NCI-H2029 treated with DMSO at 0.1 percent for 48 hours (cell line): ENCODE results near the gene FAM171A2.

Experiments used
- DNase-seq: peaks from one replicate; lab custom pipeline; 2025; lab: John Stamatoyannopoulos, UW

Gene FAM171A2

DNA sequence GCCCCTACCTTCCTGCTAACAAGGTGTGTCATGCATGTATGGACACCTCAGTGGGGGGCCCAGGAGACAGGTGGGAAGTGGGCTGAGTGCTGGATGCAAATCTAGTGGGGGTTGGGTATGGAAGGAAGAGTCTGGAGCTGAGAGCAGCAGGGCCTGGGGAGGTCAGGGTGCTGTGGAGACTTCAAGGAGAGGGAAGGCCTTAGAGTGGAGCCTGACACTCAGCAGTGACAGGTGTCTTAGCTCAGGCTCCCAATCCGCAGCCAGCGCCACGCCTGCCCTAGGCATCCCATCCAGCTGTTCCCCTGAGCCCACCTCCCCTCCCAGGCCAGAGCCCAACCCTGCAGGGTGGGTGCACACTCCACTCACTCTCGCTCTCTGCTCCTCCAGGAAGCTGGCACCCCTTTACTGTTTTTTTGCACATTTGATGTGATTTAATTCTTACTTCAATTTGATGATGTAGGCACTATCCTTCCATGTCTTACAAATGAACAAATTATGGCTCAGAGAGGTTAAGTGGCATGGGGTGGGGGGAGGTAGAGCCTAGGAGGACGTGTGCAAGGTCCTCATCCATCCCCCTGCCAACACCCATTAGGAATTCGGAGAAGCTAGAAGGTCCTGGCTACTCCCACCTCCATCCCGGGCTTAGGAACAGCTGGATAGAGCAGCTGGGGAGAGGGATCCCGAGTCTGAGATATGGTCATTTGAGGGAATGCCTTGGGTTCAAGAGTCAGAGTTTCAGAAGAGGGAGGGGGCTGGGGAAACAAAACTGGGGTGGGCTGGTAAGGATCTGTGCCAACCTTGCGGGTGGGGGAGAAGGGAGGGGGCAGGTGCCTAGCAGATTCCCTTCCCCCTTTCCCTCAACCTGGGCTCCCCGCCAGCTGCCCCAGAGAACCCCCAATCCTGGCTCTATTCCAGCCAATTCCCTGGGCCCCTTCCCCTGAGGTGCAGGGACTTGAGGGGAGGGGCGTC is 2.1 kb downstream of the FAM171A2 start:
- no peak for DNase-seq

DNA sequence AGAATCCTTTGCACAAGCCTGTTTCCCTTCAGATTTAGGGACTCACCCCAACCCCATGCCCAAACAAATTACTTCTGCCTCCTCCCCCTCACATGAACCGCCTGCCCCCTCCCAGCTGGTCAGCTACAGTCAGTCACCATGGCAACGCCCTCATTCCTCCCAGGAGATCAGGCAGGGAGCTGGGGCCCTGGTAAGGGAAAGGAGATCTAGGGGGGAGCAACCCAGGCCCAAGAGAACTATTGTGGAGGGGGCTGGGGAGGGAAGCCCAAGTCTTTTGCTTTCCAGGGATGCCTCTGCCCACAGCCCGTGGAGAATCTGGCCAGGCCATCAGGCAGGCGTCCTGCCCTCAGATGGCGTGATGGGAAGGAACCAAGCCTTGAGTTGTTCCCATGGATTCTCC is 2.8 kb downstream of the FAM171A2 start:
- DNase-seq: no peak

DNA sequence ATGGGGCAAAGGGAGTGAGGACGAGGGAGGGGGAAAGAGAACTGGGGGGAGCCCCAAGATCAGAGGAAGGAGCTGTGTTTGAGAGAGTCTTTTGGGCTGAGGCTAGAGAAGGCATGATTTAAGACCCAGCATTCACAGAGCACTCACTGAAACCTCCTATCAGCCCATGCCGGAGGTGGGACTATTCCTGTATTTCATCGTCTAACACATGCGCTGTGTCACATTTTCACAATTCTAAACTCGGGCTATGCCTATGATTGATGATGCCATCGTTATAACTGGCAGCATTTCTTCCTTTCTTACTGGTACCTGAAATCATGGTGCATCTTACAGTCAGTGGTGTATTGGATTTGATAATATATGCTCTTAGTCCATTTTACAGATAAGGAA is 3.5 kb downstream of the FAM171A2 start:
- no peak for DNase-seq

DNA sequence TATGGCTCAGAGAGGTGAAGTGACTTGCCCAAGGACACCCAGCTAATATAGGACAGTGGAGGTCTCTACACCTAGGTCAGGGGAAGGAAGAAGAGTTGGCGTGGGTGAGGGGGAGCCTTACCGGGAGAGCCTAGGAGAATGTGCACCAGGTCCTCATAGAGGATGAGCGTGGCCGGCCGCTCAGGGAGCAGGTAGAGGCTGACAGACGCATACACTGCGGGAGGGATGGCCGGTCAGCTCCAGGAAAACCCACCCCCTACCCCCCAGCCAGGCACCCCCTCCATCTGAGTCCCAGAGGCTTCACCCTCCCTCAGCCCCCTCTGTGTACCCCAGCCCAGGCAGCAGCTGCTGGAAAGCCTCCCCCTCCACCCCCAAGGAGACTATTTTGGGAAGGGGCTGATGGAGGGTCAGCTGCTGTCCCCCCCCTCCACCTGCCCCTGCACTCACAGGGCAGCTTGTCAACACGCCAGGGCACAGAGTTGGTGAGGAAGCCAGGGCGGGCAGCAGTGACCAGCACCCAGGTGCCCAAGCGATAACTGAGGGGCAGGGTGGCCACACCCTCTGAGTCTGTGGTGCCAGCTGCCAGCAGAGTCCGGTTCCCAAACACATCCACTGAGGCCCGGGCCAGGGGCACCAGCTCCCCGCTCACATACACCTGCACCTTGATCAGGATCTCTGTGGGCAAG is 4.1 kb downstream of the FAM171A2 start:
- DNase-seq: no peak

DNA sequence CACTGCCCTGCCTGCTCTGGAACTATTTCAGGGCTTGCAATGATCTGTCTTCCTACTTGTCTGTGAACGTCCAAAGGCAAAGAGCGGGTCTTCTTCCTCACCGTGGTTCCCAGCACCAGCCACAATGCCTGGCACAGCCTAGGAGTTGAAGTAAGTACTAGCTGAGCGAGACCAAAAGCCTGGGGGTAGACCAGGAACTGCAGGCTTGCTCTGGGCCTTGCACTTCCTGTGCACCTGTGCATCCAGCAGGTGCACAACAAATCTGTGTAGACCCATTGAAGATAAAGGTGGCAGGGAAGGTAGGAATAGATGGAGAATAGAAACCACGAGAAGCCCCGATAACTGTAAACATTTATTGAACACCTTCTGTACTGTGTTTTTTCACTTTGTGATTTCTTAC is 4.6 kb downstream of the FAM171A2 start:
- no peak for DNase-seq

DNA sequence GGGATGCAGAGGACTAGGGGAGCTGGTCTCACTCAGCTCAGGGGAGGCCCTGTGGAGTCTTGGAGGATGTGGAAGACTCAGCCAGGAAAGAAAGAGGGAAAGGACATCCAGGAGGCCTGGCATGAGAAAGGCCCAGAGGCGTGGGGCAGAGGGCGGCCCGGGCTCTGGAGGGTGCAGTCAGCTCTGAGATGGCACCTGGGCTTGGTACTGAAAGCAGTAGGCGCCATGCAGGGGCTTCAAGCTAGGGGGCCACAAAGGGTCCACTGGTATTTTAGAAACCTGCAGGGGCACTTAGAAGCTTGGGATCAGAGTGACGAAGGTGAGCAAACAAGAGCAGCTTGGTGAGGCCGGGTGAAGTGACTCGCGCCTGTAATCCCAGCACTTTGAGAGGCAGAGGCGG is 5.6 kb downstream of the FAM171A2 start:
- DNase-seq: no peak

DNA sequence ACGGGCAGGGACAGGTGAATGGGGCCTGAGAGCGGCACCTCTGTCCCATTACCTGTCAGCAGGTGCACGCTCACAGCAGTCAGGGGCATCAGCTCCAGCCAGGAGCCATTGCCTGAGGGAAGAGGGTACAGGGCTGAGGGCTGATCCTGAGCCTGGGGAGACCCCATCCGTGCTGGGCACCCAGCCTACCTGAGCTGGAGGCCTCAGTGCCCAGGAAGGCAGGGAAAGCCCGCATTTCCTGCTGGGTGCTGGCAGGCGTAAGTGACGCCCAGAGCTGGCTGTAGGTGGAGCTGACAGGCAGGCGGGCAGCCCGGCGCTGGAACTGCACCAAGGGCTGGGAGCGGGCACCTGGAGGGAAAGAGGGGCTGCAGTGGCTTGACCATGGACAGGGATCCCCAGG is 7.4 kb downstream of the FAM171A2 start:
- no peak for DNase-seq

DNA sequence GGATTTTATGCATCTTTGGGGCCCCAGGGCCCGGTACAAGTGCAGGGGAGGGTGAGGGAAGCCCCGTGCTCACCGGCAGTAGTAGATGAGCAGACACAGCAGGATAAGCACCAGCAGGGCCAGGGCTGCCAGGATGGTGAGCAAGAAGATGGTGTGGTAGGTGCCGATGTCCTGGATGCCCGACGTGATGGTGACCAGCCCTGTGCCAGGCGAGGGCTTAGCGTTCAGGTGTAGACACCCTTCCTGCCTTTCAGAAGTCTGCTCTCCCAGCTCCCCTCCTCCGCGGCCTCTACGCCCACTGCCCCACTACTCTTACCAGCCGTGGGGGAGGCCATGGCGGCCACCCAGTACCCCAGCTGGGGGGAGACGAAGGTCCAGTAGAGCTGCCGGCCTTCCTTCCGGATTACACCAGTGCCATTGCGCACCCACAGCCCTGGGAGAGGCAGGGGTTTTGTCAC is 8.0 kb downstream of the FAM171A2 start:
- DNase-seq: no peak

DNA sequence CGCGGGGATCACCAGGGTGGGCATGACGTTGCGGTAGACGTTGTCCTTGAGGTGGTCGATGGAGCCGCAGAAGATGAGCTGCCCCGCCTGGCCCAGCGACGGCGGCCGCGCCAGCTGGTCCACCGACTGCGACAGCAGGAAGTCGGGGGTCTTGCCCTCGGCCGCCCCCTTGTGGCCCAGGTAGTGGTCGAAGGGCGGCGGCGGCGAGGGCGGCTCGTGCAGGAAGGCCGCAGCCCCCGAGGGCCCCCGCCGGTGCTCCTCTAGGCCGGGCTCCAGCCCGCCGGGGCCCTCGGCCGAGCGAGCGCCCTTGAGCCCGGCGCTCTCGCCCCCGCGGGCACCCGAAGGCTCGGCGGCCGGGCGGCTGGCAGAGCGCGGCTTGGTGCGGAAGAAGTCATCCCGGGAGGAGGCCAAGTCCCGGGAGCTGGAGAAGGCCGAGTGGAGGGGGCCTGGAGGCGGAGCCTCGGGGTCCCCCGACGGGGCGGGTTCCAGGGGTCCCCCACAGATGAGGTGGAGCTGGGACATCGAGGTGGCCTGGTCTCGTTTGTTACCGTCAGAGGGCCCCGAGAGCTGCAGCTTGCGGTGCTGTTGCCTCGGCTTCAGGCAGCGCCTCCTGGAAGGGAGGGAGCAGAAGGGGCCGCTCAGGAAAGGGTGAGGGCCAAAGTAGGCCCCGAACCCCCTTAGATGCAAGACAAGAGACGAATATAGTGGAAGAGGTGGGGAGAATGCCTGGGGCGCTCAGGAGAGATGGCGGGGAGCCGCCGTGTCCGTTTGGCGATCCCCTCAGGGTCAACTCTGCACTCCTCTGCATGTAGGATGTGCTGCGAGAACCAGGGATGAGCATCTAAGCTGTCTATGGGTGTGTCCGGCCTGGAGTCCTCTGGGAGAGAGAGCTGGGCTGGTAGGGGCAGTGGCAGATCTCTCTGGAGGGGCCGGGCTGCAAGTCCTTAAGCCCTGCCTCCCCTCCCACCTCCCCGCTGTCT is 8.8 kb downstream of the FAM171A2 start:
- DNase-seq: no peak

DNA sequence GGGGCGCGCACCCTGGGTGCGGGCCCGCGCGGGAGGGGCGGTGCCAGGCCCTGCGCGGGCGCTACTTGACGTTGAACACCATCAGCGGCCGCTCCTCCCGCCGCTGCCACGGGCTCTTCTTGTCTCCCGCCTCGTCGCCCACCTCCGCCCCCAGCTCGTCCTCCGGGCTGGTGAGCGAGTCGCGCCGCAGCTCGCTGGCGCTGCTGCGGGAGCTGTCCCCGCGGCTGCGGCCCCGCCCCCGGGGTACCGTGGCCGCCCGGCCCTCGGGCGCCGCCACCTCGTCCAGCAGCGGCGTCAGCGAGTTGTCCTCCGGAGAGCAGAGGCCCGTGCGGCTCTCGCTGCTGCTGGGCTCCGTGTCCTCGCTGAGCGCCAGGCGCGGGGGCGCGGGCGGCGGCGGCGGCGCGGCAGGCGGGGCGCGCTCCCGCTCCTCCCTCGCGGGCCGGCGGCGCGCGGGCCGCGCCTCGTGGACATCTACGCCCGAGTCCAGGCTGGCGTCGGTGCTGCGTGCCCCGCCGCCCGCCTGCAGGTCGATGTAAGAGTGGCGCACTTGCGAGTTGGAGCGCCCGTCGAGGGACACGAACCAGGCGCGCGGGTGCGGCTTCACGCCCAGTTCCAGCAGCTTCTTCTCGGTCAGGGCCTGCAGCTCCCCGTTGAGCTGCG is 9.9 kb downstream of the FAM171A2 start:
- DNase-seq: no peak

DNA sequence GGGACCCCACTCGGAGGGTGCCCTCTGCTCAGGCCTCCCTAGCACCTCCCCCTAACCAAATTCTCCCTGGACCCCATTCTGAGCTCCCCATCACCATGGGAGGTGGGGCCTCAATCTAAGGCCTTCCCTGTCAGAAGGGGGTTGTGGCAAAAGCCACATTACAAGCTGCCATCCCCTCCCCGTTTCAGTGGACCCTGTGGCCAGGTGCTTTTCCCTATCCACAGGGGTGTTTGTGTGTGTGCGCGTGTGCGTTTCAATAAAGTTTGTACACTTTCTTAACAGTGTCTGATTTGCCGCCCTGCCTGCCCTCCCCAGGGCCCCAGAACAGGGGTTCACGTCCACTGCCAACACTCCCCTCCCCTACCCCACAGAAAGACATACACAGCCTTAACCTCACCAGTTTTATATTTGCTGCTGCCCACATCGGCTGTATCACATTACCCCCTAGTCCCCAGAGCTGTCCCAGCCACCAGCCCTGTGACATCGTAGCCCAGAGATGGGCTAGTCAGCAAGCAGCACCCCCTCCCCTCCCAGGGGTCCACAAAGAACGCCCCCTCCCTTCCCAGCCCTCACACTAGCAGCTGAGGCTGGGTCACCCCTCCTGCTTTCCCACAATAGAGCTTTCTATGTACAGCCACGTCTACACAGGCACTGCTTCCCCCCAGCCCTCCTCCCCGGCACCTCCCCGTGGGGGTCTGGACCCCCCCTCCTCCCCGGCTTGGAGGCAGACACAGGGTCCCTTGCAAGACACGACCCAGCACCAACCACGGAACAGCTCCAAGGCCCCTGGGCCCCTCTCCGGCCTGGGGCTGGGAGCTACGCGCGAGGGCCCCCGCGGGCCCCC is 10.6 kb downstream of the FAM171A2 start:
- no peak for DNase-seq

DNA sequence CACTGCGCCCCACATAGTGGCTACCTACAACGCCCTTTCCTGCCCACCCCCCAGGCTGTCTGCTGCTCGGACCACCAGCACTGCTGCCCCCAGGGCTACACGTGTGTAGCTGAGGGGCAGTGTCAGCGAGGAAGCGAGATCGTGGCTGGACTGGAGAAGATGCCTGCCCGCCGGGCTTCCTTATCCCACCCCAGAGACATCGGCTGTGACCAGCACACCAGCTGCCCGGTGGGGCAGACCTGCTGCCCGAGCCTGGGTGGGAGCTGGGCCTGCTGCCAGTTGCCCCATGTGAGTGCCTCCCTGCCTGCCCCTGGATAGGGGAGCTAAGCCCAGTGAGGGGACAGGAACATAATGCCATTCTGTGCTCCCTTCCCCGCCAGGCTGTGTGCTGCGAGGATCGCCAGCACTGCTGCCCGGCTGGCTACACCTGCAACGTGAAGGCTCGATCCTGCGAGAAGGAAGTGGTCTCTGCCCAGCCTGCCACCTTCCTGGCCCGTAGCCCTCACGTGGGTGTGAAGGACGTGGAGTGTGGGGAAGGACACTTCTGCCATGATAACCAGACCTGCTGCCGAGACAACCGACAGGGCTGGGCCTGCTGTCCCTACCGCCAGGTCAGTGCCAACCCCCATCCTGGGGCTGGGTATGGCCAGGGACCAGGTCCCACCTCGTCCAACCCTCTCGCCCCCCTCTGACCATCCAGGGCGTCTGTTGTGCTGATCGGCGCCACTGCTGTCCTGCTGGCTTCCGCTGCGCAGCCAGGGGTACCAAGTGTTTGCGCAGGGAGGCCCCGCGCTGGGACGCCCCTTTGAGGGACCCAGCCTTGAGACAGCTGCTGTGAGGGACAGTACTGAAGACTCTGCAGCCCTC is 11.5 kb downstream of the FAM171A2 start:
- DNase-seq: no peak

DNA sequence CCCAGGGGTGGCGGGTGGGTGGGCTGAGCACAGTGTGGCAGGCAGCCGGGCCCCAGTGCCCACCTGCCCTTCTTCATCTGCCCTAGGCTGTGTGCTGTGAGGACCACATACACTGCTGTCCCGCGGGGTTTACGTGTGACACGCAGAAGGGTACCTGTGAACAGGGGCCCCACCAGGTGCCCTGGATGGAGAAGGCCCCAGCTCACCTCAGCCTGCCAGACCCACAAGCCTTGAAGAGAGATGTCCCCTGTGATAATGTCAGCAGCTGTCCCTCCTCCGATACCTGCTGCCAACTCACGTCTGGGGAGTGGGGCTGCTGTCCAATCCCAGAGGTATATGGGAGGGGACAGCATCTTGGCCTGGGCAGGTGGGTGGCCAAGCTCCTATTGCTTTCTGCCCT is 12.2 kb downstream of the FAM171A2 start:
- DNase-seq: no peak

DNA sequence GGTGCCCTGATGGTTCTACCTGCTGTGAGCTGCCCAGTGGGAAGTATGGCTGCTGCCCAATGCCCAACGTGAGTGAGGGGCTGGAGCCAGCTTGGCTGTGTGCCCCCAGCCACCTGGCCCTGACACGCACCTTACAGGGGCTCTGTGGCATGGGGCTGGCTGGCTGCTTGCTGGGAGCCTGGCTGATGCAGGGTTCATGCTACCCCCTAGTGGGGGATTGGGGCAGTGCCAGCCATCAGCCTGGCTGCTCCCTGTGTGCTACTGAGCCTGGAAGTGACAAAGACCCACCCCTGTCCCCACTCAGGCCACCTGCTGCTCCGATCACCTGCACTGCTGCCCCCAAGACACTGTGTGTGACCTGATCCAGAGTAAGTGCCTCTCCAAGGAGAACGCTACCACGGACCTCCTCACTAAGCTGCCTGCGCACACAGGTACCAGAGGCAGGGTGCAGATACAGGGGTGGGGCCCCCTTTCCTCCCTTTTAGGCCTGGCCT is 12.9 kb downstream of the FAM171A2 start:
- no peak for DNase-seq

DNA sequence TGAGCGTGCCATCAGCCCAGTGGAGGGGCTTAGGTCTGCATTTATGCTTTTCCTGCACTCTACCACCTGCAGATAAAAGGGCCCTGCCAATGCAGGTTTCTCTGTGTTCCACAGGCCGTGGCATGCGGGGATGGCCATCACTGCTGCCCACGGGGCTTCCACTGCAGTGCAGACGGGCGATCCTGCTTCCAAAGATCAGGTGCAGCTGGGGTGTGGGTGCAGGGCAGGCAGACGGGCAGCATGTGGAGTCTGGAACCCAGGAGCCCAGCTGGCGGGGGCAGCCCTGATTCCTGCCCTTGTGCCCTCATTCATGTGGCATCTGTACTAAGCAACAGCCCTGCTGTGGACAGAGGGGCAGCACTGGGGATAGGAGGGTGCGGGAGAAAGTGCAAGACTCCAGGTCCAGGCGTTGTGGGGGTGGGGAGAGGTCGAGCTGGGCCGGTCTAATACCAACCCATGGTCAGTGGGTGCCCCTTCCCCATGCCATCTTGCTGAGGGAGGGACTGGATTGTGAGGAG is 14.0 kb downstream of the FAM171A2 start:
- no peak for DNase-seq

DNA sequence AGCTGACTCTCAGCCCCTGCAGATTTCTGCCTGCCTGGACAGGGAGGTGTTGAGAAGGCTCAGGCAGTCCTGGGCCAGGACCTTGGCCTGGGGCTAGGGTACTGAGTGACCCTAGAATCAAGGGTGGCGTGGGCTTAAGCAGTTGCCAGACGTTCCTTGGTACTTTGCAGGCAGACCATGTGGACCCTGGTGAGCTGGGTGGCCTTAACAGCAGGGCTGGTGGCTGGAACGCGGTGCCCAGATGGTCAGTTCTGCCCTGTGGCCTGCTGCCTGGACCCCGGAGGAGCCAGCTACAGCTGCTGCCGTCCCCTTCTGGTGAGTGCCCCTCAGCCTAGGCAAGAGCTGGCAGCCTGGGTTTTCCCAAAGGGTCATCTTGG is 14.7 kb downstream of the FAM171A2 start:
- DNase-seq: no peak

DNA sequence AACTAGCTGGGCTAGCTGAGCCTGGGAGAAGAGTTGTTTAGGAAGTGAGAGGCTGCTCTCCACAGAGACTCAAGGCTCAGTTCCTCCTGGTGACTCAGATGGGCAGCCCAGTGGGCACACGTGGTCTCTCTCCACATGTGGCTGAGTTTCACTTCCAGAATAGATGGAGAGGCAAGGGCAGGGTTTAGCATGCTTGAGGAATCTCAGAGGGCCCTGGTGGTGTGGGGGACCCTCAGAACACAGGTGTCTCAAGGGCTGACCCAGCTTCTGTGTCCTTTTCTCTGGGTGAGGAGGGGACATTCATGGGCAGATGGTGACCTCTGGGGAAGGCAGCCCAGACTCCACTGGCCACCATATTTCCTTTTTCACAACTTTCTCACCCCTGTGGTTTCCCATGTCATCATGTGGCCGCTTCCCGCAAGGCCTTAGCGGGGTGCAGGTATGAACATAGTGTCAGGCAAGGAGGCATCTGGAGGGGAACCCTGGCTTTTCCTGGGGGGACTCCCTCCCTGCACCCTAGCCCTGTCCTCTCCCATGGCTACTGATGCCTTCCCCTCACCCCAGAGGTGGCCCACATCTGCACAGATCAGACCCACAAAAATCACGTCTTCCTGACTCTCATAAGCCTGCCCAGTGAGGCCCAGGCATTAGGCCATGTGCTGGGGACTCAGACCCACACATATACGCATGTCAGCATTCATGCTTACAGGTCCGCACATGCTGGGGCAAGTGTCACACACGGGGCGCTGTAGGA is 15.2 kb downstream of the FAM171A2 start:
- DNase-seq: no peak
